Measurements from ENCODE around the gene B4GAT1.
"Not testable (repeated sequence)": the region's sequence is repeated elsewhere in the genome, so short reads cannot be mapped to it uniquely, and the experiment has no call there.

Gene B4GAT1

GRCh38 chr11:66362481-66363147 lies 15.2 kb upstream of the B4GAT1 start:
- no peak for DNase-seq

- no peak for DNase-seq
These were observed 14.1 kb upstream of the B4GAT1 start for GRCh38 chr11:66361502-66361941.

GRCh38 chr11:66360406-66361073 lies 13.1 kb upstream of the B4GAT1 start:
- DNase-seq, result no peak

GRCh38 chr11:66359662-66360087 lies 12.2 kb upstream of the B4GAT1 start:
- no peak for DNase-seq

- DNase-seq, result not testable (repeated sequence)
These were observed 3.3 kb upstream of the B4GAT1 start for GRCh38 chr11:66350560-66351235.

DNA sequence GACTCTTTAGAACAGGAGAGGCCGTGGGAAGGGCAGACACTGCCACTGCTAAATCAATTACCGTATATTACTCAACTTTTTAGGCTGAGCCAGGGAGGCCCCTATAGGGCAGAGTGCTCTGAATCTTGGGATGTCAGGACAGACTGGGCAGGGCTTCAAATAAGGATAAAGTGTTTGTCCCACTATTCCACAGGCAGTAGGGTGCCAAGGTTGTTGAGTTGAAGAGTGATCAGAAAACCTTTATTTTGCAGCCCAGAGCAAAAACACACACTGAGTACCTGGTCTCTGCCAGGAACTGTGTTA lies 1.6 kb upstream of the B4GAT1 start:
- DNase-seq, result no peak

DNA sequence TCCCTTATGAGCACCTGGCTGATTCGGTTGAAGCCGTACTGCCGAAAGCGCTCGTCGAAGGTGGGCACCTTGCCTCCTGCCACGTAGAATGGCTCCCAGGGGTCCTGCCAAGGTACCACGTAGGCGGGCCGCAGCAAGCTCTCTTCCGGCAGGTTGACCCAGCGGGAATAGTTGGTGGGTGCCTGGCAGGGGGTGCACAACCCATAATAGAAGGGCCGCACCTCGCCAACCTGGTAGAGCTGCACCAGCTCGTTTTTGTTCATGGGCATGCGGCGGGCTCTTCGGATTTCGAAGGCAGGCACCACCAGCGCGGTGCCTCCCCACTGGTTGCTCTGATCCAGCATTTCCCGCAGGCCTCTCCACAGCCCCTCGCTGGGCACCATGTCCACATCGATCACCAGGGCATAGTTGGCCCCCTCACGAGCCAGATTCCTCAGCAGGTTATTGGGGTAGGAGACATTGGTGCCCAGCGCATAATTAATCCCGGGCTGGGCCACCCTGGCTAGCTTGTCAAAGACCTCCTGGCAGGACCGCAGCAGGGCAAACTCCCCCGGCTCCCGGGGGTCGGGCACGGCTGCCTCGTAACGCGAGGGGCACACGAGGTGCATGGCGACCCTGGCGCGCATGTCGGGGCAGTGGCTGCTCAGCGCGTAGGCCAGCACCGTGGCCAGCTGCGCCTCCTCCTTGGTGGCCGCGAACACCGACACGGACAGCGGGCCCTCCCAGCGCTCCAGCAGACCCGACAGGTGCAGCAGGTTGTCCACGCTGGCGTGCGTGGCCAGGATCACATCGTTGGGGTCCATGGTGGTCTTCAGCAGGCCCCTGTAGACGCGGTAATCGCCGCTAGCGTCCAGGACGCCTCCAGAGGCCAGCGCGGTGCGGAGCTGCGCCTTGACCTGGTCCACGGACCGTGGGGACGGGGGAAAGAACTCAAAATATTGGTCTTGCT lies 679 bp downstream of the B4GAT1 start:
- DNase-seq, result no peak

DNA sequence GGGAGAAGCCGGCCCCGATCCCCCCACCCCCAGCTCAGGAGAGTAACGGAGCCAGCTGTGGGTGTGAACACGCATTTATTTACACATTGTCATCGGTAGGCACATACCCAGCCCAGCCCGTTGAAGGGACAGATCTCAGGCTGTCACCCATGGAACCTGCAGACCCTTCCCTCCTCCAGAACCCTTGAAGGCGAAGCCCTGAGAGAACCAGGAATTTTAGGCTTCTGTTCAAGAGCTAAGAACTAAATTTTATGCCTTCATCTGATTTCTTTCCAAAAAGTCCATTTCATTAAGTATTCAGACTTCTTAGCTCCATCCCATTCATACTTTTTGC lies 2.1 kb downstream of the B4GAT1 start:
- DNase-seq, result no peak

DNA sequence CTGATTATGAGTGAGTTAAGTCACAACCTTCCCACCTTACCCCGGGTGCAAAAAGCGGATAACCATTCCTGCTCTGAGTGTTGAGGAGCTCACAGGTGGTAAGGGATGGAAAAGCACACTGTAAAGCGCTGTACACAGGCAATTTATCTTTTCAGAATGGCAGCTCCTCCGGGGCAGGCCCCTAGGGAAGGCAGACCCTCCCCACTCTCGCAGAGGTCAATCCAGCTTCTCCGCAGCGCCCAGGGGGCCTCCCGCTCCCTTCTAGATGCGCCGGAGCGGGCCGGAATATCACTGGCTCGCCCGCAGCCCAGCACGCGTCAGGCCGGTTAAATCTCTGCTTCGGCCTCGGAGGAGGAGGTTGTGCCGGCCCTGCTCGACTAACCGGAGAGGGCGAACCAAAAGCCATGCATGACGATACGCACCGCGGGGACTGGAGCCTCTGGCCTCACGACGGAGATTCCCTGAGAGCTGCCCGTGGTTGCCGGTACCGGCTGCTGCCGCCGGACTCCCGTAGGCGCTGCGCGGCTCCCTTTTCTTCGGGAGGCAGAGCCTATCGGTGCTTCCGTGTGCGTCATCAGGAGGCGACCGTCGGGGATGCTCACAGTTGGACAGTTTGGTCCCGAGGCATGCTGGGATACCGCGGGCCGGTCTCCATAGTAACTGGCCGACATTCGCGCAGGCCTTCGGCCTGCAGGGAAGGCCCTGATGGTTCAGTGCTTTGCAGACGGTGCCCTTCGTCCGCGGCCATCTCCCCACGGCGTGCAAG lies 2.7 kb downstream of the B4GAT1 start, which contains the start of gene BRMS1:
Gene BRMS1 (minus strand): TSS at position 555 of the 766 bp plus-strand sequence. CDS start 2,870 bp downstream, outside the sequence.
- DNase-seq, result peak; percentile 97

DNA sequence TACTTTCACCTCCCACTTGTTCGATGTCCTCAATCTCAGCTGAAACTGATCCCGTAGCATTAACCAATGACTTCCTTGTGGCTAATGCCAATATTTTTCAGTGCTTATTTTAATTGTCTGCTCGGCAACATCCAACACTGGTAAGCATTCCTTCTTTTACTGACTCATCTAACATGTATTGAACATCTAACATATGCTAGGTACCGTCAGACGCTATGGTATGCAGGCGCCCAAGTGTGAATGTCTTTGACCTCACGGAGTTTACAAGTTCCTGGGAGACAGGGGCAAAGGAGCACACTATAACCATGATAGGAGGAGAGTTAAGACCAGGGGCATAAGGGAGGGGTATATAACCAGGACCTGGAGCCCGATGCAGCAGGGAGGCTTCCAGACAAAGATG lies 4.3 kb downstream of the B4GAT1 start:
- DNase-seq, result no peak

- DNase-seq, result no peak
These were observed 5.8 kb downstream of the B4GAT1 start for GRCh38 chr11:66341502-66342126.

DNA sequence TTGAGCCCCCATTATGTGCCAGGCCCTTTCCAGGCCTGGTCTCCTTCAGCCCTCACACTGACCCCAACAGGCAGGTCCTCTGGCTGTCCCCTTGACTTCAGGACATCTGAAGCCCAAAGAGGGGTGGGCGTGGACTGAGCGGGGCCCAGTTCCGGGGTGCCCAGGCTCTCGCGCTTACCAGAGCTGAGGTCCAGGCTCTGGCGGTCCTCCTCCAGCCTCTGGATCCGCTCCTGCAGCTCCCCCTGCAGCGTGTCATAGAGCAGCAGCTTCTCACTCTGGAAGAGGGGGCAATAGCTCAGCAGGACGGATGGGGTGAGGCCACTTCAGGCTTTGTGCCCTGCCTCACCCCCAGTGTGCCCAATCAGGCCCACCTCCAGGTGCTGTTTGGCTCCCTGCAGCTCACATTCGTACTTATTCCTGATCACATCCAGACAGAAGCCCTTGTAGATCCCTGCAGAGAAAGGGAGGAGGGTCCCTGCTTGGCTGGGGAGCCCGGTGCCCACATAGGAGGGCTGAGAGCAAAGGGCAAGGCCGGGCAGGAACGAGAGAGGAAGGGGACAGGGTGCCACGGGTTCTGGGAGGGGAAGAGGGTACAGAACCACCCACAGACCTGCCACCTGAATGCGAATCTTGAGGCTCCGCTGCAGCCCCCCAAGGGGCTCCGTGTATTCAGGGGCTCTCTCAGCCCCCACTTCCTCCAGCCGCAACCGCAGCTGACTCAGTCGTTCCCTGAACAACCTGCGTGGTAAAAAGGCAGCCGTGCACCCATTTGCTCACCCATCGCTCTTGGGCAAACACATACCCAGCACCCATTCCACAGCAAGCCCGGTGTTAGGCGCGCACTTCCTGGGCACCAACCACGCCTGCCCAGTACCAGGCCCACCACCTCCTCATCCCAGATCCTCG lies 6.6 kb downstream of the B4GAT1 start:
- DNase-seq, result no peak

DNA sequence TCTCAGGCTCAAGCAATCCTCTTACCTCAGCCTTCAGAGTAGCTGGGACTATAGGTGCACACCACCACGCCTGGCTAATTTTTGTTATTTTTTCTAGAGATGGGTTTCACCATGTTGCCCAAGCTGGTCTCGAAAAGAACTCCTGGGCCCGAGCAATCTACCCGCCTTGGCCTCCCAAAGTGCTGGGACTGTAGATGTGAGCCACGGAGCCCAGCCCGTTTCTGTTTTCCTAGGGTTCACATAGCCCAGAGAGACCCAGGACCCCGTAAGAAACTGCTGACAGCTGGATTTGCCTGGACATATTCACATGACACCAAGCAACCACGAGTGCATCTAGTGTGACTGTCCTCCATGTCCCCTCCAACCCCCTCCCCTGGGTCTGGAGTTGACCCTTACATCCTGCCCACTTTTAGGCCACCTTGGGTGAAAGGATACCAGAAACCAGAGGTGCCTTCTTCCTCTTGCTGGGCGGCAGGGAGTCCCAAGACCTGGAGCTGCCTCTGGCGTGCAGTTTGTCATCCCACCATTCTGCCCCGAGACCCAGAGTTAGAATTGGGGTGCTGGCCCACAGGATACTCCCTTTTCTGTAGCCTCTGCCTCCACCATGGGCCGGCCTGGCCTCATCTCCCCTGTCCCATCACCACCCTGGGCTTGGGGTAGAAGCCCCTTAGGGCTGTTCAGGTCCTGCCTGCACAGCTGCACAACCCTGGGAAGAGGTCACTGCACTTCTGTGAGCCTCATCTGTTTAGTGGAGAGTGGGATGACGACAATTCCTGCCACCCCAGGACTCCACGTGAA lies 7.5 kb downstream of the B4GAT1 start:
- no peak for DNase-seq

DNA sequence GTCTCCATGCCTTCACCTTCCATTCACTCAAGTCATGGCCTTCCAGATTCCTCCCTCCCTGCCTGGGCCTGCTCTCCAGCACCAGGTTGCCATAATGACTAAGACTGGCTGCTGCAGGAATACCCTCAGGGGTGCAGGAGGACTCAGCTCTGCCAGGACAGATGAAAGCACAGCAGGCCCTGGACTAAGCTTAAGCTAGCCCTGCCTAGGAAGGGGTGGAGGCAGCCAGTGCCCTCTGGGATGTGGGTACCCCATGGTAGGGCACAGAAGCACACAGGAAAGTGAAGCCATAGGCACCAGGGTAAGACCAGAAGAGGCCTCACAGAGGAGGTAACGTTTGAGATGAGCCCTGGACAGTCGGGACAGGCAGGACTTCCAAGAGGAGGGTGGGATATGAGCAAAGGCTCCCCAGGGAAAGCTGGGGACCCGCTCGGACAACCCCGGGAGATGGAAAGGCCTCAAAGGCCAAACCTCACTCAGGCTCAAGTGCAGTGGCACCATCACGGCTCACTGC lies 8.2 kb downstream of the B4GAT1 start:
- DNase-seq, result no peak

- DNase-seq, result no peak
These were observed 8.9 kb downstream of the B4GAT1 start for GRCh38 chr11:66338276-66339161.

- DNase-seq, result no peak
These were observed 10.1 kb downstream of the B4GAT1 start for GRCh38 chr11:66337103-66337899.

DNA sequence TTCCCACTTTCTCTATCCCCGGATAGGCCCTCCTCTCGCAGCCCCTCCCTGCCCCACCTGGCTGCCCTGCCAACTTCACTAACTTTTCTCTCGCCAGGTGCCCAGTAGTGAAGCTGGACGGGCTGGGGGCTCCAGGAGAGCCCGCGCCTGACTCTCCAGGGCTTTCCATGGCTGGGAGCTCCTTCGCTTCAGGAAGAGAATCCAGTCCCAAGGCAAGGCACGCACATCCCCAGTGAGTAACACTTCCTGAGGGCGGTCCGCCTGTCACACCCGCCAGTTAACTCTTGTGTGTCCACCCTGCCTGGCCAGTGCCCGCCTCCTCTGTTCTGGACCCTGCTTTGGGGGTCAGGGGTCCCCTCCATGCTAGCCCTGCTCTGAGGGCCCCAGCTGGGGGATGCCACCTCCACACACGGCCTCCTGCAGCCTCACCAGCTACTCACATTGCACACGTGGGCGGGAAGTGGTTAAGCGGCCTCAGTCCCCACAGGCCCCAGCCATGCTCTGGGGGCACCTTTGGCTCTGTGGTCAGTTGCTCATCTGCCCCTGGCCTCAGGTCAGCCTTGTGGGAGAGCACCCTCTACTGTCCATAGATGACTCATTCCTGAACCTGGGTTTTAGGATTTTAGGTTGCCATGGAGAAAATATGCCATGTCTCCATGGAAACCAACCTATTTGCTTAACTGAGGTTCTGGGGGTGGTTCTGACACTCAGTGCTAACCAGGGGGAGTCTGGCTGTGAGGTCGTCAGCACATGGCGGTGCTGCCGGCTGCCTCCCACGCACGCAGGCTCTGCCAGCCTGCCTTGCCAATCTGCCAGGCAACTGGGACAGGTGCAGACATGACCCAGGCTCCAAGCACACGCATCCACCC lies 11.0 kb downstream of the B4GAT1 start, which contains the start of gene RIN1:
Gene RIN1 (minus strand): TSS at position 201 of the 869 bp plus-strand sequence. CDS start 32 bp downstream, at position 169.
- DNase-seq, result peak; percentile 80

Data from suppressor macrophage treated with lipopolysaccharide for 4 hours (primary cell).